Activated effector memory CD4-positive, alpha-beta T cell treated with Interleukin-2 at 50 U/mL for 16 hours (primary cell): ENCODE measurements around the gene CPXM1.
"Not testable (repeated sequence)": the region's sequence is repeated elsewhere in the genome, so short reads cannot be mapped to it uniquely, and the experiment has no call there.

Experiments used
- DNase-seq: peaks from one replicate; pipeline ENCODE4 v3.0.0-alpha.2; 2020

Gene CPXM1

DNA sequence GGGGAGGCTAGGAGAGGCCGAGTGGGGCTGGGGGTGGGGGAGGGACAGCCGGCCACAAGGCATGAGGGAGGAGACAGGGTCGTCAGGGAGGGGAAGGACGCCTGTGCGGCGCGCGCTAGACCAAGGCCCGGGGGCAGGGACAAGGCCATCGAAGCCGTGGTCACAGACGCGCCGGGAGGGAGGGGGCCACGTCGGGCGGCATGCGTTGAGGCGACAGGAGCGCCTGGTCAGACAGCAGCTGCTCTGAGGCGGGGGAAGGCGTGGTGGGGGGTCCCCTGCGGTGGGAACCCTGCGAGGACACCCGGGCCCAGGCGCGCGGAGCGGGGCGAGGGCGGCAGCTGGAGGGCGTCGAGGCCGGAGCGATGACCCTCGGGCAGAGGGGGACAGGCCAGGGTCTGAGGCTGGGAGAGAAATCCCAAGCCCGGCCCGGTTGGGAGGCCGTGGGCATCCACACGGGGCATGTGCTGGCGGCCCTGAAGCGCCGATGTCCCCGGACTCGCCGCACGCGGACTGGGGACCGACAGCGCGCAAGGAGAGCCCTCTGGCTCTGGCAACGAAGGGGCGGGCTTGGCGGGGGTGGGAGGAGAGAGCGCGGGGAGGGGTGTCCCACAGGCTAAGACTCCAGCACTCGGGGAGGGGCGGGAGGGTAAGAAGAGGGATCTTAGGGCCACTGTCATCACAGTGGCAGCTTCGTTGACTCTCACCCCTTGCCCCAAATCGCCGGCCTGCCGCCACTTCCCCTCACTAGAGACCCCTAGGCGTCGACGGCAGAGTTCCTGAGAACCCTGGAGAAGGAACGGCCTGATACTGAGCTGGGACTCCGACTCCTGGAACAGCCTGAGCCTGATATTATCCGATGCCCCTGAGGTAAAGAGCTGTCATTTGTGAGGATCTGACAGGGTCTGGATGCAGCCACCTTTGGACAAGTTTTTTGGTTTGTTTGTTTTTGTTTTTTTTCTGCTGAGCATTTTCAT lies 20.8 kb upstream of the CPXM1 start:
- DNase-seq: no peak

DNA sequence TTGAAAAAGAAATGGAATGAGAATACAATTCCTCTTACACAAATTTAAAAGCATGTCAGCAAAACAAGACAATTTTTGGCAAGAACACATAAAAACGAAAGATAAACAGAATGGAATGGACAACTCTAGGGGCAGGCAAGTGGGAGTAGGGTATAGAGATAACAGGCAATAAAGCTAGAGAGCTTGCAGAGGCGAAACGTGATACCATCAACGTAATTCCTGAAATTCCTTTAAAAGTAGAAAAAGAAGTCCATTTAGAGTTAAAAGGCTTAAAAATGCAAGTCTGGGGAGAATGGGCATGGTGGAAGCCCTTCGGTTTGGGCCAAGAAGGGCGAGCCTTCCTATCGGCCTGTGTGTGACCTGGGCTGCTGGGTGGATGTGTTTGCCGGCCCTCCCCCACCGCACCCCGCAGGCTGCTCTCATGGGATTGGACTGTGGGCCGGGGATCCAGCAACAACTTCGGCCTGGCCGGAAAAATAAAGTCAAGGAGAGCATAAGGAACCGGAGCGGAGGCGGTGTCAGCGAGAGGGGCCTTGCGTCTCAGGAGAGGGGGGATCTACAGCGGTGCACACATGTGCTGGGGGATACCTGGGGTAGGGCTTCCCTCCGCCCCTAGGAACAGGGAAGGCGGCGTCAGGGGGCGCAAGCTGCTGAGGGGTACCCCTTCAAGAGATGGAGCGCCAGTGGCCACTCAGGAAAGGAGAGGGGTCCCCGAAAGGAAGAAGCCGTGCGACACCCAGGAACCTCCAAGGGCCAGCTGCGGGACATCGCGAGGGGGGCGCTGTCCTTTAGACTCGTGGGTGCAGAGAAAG lies 19.9 kb upstream of the CPXM1 start:
- DNase-seq: no peak

DNA sequence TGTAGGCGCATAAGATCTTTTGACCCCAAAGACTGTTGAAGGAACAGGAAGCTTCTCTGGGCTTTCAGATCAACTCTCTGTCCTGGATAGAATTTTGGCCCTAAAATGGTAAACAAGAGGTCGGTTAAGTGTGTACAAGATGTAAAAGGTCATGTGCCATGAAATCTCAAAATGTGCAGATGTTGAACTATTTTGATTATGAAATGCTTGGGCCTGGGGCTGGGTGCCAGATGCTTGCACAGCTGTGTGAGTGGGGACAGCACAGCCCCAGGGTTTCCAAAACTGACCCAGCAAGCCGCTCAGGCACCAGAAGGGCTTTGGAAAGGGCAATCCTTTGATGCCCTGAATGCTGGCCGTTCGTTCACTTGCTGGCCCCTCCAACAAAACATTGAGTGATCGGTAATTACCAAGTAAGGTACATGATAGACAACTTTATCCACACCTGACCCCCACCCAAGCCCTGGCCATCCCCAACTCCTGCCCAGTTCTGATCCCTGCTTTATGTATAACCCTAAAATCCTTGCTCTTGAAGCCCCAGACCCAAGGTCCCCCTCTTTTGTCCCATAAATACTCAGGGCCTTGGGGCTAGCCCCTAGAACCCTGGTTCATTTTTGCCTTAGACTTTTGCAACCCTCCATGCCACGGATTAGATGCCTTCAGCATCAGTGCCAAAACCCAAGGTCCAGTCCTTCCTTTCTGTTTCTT lies 17.6 kb upstream of the CPXM1 start:
- DNase-seq: no peak

DNA sequence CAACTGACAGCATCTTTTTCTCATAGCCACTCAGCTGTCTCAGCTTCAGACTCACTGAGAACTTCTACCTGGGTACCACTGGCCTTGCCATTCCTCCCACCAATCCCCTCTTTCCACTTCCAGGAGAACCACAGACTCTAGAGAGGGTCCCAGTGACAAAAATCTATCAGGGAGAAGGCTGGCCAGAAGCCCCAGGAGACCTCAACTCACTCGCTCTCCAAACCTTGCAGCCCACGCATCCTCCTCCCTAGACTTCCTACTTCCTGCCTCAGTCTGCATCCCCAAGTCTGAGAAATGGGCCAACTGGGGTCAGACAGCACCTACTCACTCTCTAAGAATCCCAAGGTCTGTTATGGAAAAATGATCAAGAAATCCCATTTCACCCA lies 16.9 kb upstream of the CPXM1 start:
- no peak for DNase-seq

DNA sequence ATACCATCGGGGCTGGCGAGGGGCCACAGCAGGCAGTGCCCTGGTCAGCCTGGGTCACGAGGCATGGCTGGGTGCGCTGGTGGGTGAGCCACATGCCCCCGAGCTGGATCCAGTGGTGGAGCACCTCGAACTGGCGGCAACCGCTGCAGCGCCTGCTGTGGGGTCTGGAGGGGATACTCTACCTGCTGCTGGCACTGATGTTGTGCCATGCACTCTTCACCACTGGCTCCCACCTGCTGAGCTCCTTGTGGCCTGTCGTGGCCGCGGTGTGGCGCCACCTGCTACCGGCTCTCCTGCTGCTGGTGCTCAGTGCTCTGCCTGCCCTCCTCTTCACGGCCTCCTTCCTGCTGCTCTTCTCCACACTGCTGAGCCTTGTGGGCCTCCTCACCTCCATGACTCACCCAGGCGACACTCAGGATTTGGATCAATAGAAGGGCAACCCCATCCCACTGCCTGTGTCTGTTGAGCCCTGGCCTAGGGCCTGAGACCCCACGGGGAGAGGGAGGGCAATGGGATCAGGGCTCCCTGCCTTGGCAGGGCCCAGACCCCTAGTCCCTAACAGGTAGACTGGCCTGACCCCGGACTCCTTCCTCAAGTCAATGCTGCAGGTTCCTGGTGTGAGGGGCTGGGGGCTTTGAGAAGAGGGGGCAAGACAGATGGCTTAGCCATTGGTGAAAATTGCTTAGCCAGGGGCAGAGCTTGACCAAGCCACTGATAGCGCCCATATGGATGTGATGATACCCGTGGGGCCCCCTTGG lies 16.3 kb upstream of the CPXM1 start:
- DNase-seq: no peak

DNA sequence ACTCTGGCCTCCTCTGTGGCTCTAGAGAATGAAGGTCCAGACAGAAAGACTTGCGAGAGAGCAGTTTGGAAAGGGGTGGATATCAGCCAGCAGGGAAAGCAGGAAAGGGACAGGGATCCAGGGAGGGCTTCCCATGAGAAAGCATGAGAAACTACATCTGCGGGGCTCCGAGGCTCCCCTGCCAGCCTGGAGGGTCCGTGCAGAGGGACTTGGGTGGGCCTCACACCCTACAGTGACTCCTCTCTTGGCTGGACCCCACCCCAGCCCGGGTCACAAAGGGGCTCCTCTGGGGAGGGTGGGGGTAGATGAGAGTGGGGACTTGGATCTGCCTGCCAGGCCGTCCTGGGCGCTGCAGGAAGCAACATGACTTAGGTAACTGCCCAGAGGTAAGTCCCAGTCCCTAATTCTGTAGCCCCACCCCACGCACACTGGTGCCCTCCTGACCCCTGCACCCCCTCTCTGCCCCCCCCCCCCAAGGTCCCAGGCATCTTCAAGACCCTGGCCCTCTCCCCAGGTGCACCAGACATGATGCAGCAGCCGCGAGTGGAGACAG lies 15.7 kb upstream of the CPXM1 start, which contains the start of gene TMEM239:
TMEM239 (plus strand) TSS at position 335 of the 553 bp plus-strand sequence; CDS start at position 526, 191 bp downstream.
- no peak for DNase-seq

DNA sequence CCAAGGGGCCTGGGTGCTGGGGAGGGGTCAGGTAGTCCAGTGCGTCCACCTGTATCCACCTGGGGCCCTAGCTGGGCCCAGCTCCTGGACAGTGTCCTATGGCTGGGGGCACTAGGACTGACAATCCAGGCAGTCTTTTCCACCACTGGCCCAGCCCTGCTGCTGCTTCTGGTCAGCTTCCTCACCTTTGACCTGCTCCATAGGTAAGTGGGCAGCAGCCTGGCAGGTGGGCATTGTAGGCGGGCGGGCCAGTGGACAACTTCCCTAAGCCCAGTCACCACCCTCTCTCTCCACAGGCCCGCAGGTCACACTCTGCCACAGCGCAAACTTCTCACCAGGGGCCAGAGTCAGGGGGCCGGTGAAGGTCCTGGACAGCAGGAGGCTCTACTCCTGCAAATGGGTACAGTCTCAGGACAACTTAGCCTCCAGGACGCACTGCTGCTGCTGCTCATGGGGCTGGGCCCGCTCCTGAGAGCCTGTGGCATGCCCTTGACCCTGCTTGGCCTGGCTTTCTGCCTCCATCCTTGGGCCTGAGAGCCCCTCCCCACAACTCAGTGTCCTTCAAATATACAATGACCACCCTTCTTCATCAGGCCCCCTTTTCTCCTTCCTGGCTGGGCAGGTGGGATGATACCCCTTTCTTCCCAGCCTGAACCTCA lies 14.9 kb upstream of the CPXM1 start:
- no peak for DNase-seq

- no peak for DNase-seq
These were observed 14.2 kb upstream of the CPXM1 start, which contains the start of gene C20orf141 for GRCh38 chr20:2814587-2815051. TSS of gene C20orf141 (plus strand) at chr20:2814987. CDS start at chr20:2815185, 198 bp downstream.

DNA sequence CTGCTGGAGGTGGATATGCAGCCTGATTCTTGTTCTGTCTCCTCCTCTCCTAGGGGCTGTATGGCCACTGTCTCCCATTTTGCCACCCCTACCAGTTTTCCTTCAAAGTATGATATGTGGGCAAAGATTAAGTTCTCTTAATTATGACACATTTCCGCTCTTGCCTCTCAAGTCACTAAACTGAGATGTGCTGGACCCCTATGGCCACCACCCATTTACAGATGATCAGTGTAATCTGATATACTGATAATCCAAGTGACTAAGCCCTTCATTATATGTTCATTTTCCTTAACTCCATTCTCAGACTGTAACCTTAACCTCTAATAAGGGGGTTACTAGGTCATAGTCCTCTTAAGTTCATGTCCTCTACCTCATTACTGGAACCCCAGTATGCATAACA lies 13.6 kb upstream of the CPXM1 start:
- DNase-seq: no peak

DNA sequence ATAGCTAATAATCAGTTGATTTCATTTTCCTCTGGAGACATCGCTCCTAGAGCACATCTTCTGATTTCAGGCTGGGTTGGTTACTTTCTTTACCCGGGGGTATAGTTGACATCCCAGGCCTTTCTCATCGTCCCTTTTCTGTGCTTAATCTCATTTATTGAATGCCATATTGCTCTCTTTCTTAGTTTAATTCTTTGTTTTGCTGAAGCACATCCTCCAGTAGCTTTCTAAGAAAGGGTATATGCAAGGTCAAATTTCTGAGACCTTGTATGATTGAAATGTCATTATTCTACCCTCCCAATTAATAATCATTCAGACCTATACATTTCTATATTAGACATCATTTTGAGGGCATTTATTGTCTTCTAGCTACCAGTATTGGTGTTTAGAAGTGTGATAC lies 11.8 kb upstream of the CPXM1 start:
- no peak for DNase-seq

DNA sequence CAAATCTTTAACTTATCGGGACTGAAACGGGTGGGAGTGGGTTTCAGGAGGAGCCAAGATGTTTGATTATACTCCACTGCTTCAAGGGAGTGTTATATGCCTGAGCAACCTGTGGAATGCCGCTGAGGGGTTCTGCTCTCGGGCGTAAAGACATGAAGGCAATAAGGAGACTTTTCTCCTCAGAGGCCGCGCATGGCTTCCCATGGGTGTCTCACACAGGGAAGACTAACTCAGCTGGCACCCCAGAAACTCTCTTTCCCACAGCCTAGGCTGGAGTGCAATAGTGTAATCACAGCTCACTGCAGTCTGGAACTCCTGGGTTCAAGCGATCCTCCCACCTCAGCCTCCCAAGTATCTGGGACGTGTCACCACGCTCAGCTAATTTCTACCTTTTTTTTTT lies 9.3 kb upstream of the CPXM1 start:
- DNase-seq: no peak

GRCh38 chr20:2807929-2808328 lies 7.5 kb upstream of the CPXM1 start:
- not testable (repeated sequence) for DNase-seq

DNA sequence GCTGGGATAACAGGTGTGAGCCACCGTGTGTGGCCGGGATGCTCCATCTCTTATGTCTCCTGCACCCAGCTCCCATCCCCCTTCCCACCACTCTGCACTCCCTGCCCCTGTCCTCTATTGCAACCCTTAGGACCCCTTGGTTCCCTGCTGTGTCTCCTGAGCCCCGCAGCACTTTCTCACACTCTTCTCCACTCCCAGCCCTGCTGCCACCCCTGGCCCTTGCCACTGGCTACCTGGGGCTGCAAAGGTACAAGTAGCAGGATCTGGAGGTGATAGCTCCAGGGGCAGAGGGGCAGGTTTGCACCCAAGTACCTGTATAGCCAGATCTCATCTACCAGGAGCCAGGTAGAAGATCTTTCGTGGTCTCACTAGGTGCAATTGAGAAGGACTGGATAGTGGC lies 6.6 kb upstream of the CPXM1 start:
- DNase-seq: no peak

- DNase-seq: no peak
These were observed 5.9 kb upstream of the CPXM1 start for GRCh38 chr20:2806351-2806701.

- no peak for DNase-seq
These were observed 5.4 kb upstream of the CPXM1 start for GRCh38 chr20:2805689-2806350.

GRCh38 chr20:2804852-2805688 lies 4.6 kb upstream of the CPXM1 start:
- no peak for DNase-seq

- no peak for DNase-seq
These were observed 3.8 kb upstream of the CPXM1 start for GRCh38 chr20:2804041-2804828.

- no peak for DNase-seq
These were observed 880 bp upstream of the CPXM1 start for GRCh38 chr20:2801286-2801728.
